AG09319 (cell line): ENCODE measurements around the gene TSPAN18.

ENCODE experiments used
- DNase-seq: peaks from one replicate; pipeline ENCODE4 v3.0.0-alpha.2; 2010; ENCODE audit warnings: low read depth; ENCODE audit errors: extremely low read depth
- CTCF ChIP-seq: IDR thresholded peaks from 2 replicates; pipeline ENCODE4 v1.5.1; 2011; ENCODE audit warnings: low read depth, mild to moderate bottlenecking, inconsistent platforms, low read length, moderate library complexity

The TSPAN18 gene

DNA sequence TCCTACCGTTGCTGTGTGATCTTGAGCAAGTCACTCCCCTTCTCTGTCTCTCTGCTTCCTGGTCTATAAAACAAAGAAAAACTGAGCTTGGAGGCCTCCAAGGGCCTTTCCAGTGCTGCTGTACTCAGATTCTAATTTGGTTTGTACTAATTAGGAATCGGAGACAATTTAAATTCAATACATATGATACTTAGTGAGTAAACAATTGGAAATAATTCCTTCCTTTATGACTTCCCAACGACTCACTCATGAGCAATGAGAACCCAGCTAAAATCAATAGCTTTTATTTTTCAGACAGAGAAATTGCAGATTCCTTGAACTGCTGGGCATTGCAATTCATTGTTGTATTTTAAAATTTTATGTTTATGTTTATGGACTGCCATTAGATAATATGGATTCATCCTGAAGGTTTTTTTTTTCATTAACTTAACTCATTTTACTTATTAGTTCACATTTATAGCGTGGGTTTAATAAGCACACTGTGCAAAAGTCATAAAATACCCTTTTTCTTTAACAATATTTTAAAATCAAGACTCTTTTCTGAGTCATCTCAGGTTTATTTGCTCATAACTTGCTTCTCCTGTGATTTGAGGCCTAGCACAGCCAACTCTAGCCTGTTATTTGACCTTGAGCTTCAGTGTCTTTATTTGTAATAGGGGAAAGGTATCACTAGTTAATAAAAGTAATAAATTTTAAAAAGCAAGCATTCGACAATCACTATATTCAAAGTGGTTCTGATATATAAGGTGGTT, 128.2 kb downstream of the TSPAN18 start:
- no peak for TF ChIP-seq CTCF
- DNase-seq: no peak

DNA sequence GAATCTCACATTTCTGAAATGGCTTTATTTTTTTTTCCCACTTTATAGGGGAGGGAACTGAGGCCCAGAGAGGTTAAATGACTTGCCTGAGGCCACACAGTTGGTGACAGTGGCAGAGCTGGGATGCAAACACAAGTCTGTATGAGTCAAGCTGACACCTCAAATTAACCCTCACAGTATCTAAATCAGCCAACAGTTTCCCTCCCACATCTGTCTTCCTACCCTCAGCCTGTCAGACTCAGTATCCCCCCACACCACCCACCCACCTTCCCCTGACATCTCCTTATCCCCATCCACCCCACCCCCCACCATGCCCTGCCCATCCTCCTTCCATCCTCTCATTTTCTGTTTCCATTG, 128.7 kb downstream of the TSPAN18 start:
- no peak for TF ChIP-seq CTCF
- no peak for DNase-seq

GRCh38 chr11:44857490-44858090, 130.8 kb downstream of the TSPAN18 start:
- TF ChIP-seq CTCF: no peak
- DNase-seq: no peak

DNA sequence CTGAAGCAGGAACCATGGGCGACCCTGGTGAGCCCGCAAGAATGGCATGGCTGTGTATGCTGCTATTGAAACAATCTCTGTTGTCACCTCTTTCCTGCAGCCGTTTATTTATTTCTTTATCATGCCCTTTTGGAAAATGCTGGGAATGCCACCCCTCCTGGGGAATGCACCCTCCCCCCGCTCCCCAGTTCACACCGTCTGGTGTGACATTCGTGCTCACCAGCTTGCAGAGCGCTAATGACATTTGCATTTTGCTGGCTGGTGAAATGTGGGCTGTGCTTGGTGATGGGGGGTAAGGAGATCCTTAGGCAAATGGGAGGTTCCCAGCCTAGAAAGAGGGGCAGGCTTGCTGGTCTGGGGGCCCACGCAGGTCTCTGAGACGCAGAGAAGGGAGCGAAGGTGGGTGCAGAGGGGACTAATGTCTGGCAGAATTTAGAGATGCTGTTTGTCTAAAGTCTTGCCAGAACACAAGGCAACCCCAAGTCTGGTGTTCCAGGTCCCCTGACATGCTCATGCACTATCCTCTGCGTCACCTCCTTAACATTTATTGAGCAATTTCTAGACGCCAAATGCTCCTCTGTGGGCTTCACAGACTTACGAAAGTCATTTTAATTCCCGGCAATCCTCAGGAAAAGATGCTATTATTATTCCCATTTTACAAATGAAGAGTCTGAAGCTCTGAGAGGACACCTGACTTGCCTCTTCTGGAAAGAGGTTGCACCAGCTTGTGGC, 132.2 kb downstream of the TSPAN18 start:
- DNase-seq: no peak
- TF ChIP-seq CTCF: no peak

- no peak for TF ChIP-seq CTCF
- DNase-seq: no peak
Measured at GRCh38 chr11:44859528-44859925, 132.8 kb downstream of the TSPAN18 start.

GRCh38 chr11:44860346-44860745, 133.6 kb downstream of the TSPAN18 start:
- no peak for DNase-seq
- no peak for TF ChIP-seq CTCF
